Hepatic stellate cell (primary cell): ENCODE measurements around the gene BTBD2.
"Not testable (repeated sequence)": the region's sequence is repeated elsewhere in the genome, so short reads cannot be mapped to it uniquely, and the experiment has no call there.

Experiments
- DNase-seq: peaks from one replicate; pipeline ENCODE4 v3.0.0; 2011; ENCODE audit warnings: low spot score

Gene BTBD2

GRCh38 chr19:2014131-2014571 lies 1.4 kb downstream of the BTBD2 start:
- DNase-seq, result no peak

GRCh38 chr19:2013683-2013961 lies 1.9 kb downstream of the BTBD2 start:
- DNase-seq, result no peak

GRCh38 chr19:2012941-2013682 lies 2.4 kb downstream of the BTBD2 start:
- no peak for DNase-seq

- DNase-seq, result no peak
These were observed 4.3 kb downstream of the BTBD2 start for GRCh38 chr19:2011169-2011568.

- DNase-seq, result no peak
These were observed 5.3 kb downstream of the BTBD2 start for GRCh38 chr19:2010135-2010668.

- DNase-seq, result no peak
These were observed 11.6 kb downstream of the BTBD2 start for GRCh38 chr19:2003874-2004273.

- no peak for DNase-seq
These were observed 15.5 kb downstream of the BTBD2 start for GRCh38 chr19:1999856-2000515.

GRCh38 chr19:1998712-1999708 lies 16.5 kb downstream of the BTBD2 start:
- no peak for DNase-seq

GRCh38 chr19:1997353-1998233 lies 17.9 kb downstream of the BTBD2 start:
- DNase-seq, result no peak

- no peak for DNase-seq
These were observed 22.7 kb downstream of the BTBD2 start for GRCh38 chr19:1992759-1993260.

- DNase-seq, result no peak
These were observed 24.2 kb downstream of the BTBD2 start for GRCh38 chr19:1991018-1991913.

GRCh38 chr19:1990230-1991017 lies 25.1 kb downstream of the BTBD2 start:
- no peak for DNase-seq

- no peak for DNase-seq
These were observed 25.8 kb downstream of the BTBD2 start for GRCh38 chr19:1989513-1990229.

GRCh38 chr19:1988464-1988863 lies 27.1 kb downstream of the BTBD2 start:
- not testable (repeated sequence) for DNase-seq

- DNase-seq, result no peak
These were observed 28.0 kb downstream of the BTBD2 start for GRCh38 chr19:1987197-1988187.

- DNase-seq, result no peak
These were observed 29.0 kb downstream of the BTBD2 start for GRCh38 chr19:1986357-1987162.
